ENCODE data around the gene CELSR3. TPM values are rescaled to one million over a fixed set of nuclear protein-coding genes. Genes with fewer than 3 reads are reported as not detected.

The CELSR3 gene
- total RNA-seq, 1 experiment from 2014 or later = 35.4 TPM

DNA sequence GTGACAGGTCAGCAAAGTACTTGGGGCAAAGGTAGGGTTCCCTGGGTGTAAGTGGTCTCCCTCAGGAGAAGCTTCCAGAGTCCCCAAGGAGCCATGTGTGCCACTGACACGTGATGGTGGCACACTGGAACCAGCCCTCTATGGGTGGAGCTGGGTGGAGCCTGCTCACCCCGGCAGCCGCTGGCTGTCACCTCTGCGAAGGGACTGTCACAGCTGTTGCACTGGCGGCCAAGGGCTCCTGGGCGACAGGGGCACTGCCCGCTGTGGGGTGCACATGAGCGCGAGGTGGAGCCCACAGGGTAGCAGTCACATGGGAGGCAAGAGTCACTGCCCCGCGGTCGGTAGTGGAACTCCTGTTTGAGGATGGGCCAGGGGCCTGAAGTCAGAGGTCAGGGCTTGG, 12.0 kb downstream of the CELSR3 start:
- H3K27me3 ChIP-seq (replicated peaks; ENCODE audit: control insufficient read depth, insufficient read depth, low read length) = no peaks in the 10 kb centered on the region
- H3K9me3 ChIP-seq = no peaks in the 10 kb centered on the region
- H3K4me3 Mint-ChIP-seq (ENCODE audit: unreplicated experiment) = no peak overlapping the region
- BruUV-seq (replicated peaks) = no TSS peak
- H3K27ac Mint-ChIP-seq (ENCODE audit: unreplicated experiment) = no peak overlapping the region
- ChIA-PET CTCF (no interaction called here), POLR2A (no interaction called here)
- H3K4me3 ChIP-seq (ENCODE audit: low read depth, low read length) = no peak overlapping the region
- TF ChIP-seq, protein P1, sequence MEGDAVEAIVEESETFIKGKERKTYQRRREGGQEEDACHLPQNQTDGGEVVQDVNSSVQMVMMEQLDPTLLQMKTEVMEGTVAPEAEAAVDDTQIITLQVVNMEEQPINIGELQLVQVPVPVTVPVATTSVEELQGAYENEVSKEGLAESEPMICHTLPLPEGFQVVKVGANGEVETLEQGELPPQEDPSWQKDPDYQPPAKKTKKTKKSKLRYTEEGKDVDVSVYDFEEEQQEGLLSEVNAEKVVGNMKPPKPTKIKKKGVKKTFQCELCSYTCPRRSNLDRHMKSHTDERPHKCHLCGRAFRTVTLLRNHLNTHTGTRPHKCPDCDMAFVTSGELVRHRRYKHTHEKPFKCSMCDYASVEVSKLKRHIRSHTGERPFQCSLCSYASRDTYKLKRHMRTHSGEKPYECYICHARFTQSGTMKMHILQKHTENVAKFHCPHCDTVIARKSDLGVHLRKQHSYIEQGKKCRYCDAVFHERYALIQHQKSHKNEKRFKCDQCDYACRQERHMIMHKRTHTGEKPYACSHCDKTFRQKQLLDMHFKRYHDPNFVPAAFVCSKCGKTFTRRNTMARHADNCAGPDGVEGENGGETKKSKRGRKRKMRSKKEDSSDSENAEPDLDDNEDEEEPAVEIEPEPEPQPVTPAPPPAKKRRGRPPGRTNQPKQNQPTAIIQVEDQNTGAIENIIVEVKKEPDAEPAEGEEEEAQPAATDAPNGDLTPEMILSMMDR (IDR thresholded peaks at IDR 0.05; ENCODE audit: insufficient read depth in 1 of 2, low read depth in 1 of 2, low read length in 1 of 2, severe bottlenecking in 1 of 2, unreplicated experiment in 1 of 2) = no peak
- intact Hi-C loops (cut with micrococcal nuclease; ENCODE audit: unreplicated experiment) = no loop called here
- H3K36me3 ChIP-seq (ENCODE audit: control insufficient read depth, insufficient read depth, low read length) = peaks cover 5% of the 10 kb centered on the region
- no peaks in the 10 kb centered on the region for H3K27me3 Mint-ChIP-seq (ENCODE audit: insufficient read depth, unreplicated experiment)
- H3K4me1 ChIP-seq = no peaks in the 10 kb centered on the region
- no peaks in the 10 kb centered on the region for H3K9me3 Mint-ChIP-seq (ENCODE audit: unreplicated experiment)
- no peaks in the 10 kb centered on the region for H3K4me1 Mint-ChIP-seq (ENCODE audit: low read depth, unreplicated experiment)
- H3K36me3 Mint-ChIP-seq (ENCODE audit: insufficient read depth, unreplicated experiment) = peaks cover 60% of the 10 kb centered on the region
- no peak for DNase-seq

DNA sequence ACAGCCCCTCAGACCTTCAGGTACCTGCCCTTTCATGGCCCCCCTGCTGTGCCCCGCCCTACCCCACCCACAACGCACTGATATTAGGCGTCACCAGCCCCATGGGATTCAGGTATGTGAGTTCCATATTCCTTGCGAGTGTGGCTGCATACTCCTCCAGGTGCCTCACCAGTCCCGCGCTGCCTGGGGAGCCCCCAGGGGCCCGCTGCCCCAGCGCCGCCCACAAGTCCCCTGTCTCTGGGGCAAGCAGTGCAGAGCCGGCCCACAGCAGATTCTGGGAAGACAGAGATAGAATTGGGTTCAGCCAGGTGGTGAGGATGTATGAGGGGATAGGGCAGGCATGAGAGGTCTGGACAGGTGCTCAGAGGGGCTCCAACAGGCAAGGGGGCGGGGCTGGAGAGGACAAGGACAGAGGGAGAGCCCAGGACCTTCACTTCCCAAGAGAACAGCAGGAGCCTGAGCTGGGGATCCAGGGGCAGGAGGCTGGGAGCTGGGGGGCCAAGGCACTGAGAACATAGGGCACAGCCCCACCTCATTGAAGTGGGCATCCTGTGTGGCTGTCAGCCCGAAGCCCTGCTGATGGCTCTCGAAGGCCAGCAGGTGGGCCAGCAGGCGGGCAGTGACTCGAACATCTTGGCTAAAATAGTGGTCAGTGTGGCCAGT, 14.4 kb downstream of the CELSR3 start:
- intact Hi-C loops (cut with micrococcal nuclease; ENCODE audit: unreplicated experiment) = no loop called here
- Mint-ChIP-seq H3K36me3 (ENCODE audit: insufficient read depth, unreplicated experiment) (peaks cover 47% of the 10 kb centered on the region), H3K27ac (ENCODE audit: unreplicated experiment) (no peak overlapping the region), H3K9me3 (ENCODE audit: unreplicated experiment) (no peaks in the 10 kb centered on the region), H3K27me3 (ENCODE audit: insufficient read depth, unreplicated experiment) (no peaks in the 10 kb centered on the region), H3K4me1 (ENCODE audit: low read depth, unreplicated experiment) (no peaks in the 10 kb centered on the region), H3K4me3 (ENCODE audit: unreplicated experiment) (no peak overlapping the region)
- Histone ChIP-seq H3K36me3 (ENCODE audit: control insufficient read depth, insufficient read depth, low read length) (peaks cover 5% of the 10 kb centered on the region), H3K27me3 (replicated peaks; ENCODE audit: control insufficient read depth, insufficient read depth, low read length) (no peaks in the 10 kb centered on the region), H3K4me1 (no peaks in the 10 kb centered on the region), H3K9me3 (no peaks in the 10 kb centered on the region), H3K4me3 (ENCODE audit: low read depth, low read length) (no peak overlapping the region)
- DNase-seq = no peak
- TF ChIP-seq, protein P1 (IDR thresholded peaks at IDR 0.05; ENCODE audit: insufficient read depth in 1 of 2, low read depth in 1 of 2, low read length in 1 of 2, severe bottlenecking in 1 of 2, unreplicated experiment in 1 of 2) = no peak
- ChIA-PET CTCF (no interaction called here), POLR2A (no interaction called here)
- no TSS peak for BruUV-seq (replicated peaks)

DNA sequence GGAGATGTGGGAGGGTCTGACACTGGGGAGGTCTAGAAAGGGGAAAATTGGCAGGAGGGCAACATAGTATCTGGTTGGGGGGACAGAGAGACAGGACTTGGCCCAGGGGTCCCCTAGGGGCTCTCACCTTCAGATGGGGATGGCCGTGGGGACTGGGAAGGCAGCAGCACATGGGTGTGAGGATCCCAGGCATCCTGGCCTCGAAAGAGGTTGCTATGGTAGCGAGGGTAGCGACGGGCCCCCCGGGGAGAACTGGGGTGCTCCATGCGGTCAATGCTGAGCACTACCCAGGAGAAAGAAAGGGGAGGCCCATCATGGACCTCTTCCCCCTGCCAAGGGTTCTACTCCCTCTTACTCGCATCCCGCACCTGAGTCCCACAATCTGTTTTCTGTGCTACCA, 15.0 kb downstream of the CELSR3 start:
- intact Hi-C loops (cut with micrococcal nuclease; ENCODE audit: unreplicated experiment) = no loop called here
- BruUV-seq (replicated peaks) = no TSS peak
- no peaks in the 10 kb centered on the region for H3K4me1 Mint-ChIP-seq (ENCODE audit: low read depth, unreplicated experiment)
- H3K27me3 Mint-ChIP-seq (ENCODE audit: insufficient read depth, unreplicated experiment) = no peaks in the 10 kb centered on the region
- H3K27ac Mint-ChIP-seq (ENCODE audit: unreplicated experiment) = no peak overlapping the region
- H3K27me3 ChIP-seq (replicated peaks; ENCODE audit: control insufficient read depth, insufficient read depth, low read length) = no peaks in the 10 kb centered on the region
- H3K36me3 Mint-ChIP-seq (ENCODE audit: insufficient read depth, unreplicated experiment) = peaks cover 44% of the 10 kb centered on the region
- ChIA-PET POLR2A (no interaction called here), CTCF (no interaction called here)
- H3K9me3 ChIP-seq = no peaks in the 10 kb centered on the region
- no peaks in the 10 kb centered on the region for H3K9me3 Mint-ChIP-seq (ENCODE audit: unreplicated experiment)
- H3K36me3 ChIP-seq (ENCODE audit: control insufficient read depth, insufficient read depth, low read length) = peaks cover 7% of the 10 kb centered on the region
- H3K4me3 Mint-ChIP-seq (ENCODE audit: unreplicated experiment) = no peak overlapping the region
- H3K4me1 ChIP-seq = no peaks in the 10 kb centered on the region
- DNase-seq = no peak
- H3K4me3 ChIP-seq (ENCODE audit: low read depth, low read length) = no peak overlapping the region
- TF ChIP-seq, protein P1 (IDR thresholded peaks at IDR 0.05; ENCODE audit: insufficient read depth in 1 of 2, low read depth in 1 of 2, low read length in 1 of 2, severe bottlenecking in 1 of 2, unreplicated experiment in 1 of 2) = no peak

All from Caco-2 (cell line).